NCI-H1417 (cell line): ENCODE data around the gene GPBAR1.

Source experiments
- DNase-seq, 3 experiments: peaks; one replicate each; lab custom pipeline; 2025; lab: John Stamatoyannopoulos, UW

The GPBAR1 gene

DNA sequence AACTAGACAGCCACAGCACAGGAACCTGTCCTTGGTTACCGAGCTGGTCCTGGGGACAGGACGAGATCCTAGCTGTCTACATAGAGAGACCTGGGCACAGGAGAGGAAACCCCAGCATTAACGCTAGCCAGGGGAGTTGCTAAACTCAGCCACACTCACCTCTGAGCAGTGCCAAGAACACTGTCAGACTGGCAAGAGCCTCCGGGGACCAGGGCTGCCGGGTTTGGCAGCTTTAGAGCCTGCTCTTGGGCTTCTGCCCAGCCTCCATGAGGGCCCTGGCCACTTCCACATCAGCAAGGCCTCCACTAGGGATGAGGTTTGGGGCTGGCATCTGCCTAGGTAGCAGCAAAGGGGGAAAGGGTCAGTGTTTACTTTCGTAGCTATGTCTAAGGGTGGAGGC, 24.8 kb downstream of the GPBAR1 start:
- no peak for DNase-seq

DNA sequence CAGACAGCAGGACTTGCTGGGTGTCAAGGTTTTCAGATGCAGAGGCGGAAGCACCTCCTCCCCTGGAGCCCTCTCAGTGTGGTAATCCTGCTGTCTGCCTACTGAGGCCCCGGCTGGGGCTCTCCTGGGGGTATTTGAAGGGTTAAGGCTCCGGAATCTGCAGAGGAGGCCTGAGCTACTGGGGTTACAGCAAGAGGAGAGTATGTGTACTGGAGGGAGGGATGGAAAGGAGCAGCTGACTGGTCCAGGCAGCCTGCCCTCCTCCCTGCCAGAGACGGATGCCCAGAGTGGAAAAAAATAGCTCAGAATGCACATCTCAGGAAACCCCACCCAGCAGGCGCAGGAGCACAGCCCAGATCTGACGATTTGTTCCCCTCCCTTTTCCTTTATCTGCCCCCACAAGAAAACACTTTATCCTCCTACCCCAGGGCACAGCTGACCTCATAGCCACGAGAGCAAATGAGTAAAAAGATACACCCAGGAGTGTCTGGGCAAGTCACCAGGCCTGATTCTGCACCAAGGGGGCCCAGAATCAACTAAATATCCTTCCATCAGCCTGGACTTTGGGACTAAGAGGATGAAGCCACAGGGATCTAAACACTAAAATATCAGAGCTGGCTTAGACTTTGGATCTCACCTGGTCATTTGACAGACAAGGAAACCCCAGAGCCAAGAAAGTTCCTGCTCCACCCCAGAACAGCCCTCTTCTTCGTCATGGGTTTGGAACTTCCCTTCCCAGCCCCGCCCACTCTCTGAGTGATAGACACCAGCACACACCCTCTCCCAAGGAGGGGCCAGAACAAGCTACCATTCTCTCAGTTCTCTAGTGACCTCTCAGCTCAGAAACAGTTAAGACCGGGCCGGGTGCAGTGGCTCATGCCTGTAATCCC, 26.0 kb downstream of the GPBAR1 start:
- no peak for DNase-seq

DNA sequence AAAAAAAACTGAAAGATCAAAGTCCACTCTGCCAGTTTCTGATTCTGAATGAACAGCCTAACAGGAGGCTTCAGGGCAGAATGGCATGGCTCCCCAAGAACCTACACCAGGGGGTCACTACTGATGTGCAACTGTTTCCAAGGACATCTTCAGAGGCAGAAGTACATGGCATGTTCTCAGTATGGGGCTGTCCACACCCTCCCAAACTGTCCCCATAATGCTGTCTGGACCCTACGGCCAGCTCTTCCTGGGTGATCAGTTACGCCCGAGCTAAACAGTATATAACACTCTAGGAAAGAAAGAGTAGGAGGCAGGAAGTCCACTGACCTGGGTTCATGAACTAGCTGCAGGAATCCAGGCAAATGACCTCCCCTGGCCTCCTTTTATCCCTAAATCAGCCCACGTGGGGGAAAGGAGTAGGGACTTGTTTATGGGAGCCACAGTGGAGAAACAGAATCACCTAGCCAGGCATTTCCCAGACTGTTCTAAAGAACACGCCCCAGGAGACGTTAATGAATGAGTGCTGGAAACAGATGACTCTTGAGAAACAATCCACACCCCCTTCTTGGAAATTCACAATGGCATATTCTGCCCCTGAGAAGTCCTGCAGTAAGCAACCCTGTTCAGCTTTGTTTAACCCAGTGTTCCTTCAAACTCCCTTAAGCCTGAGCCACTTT, 29.0 kb downstream of the GPBAR1 start:
- no peak for DNase-seq

DNA sequence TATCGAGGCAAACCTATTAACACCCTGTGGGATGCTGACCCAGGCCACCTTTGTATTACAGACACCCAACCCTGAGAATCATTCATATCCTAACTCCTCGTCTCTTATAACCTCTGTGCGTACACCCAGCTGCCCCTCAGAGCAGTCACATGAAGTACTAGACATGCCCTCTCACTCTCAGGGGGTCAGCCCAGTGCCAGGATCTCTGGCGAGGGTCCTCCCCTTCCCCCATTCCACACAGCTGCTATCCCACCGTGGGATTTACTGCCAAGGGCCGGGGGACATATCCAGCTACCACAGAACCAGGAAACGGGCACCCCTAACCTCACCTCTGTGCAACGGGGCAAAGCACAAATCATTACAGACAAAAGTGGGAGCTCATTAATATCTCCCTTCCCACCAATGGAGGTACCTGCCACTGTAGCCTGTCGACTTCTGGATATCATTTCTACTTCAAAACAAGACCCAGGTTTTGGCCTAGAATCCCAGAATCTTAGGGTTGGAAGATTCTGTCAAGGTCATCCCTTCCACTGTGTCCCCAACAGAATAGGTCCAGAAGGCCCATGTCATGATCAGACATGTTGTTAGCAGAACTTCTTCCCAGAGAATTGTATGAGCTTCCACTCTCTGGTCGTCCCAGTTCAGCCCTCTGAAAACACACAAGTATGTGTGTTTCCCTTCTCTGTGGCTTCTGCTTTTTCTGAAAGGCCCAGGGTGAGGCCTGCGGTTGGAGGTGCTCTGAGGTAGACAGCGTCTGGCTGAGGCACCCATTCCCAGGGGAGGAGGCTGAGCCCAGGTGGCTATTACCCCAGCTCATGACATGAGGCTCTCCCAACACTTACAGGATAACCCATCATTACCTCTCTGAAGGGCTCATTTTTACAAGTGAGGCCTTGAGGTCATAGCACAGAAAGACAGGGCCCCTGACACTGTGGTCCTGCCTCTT, 29.8 kb downstream of the GPBAR1 start:
- no peak for DNase-seq

DNA sequence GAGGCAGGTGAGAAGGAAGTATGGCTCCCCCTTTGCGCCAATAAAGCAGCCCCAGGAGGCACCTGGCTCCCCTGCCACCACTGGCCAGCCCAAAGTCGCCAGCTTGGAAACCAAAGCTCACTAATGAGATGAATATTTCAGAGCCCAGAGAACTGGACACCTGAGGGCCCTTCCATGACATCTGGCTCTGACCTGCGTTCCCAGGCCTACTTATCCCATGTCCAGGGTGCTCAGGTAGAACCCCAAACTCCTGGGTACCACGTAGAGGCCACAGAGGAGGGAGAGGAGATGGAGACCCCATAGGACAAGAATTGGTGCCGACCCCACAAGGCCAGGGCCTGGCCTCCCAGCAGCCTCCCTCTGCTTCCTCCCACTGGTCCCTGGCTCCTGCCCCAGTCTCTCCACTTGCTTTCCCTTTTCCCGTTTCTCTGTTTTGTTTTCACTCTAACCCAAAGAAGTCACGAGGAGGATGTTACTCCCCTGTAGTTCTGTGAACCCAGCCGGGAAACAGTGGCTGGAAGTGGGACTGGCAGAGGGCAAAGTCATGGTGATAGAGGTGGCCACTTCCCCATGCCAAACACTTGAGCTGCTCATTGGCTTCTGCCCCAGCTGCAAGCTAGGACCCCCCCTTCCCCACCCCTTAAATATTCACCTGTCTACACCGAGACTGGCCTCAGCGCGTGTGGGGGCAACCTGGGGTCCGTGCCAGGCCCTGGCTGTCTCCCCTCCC, 30.7 kb downstream of the GPBAR1 start:
- no peak for DNase-seq

DNA sequence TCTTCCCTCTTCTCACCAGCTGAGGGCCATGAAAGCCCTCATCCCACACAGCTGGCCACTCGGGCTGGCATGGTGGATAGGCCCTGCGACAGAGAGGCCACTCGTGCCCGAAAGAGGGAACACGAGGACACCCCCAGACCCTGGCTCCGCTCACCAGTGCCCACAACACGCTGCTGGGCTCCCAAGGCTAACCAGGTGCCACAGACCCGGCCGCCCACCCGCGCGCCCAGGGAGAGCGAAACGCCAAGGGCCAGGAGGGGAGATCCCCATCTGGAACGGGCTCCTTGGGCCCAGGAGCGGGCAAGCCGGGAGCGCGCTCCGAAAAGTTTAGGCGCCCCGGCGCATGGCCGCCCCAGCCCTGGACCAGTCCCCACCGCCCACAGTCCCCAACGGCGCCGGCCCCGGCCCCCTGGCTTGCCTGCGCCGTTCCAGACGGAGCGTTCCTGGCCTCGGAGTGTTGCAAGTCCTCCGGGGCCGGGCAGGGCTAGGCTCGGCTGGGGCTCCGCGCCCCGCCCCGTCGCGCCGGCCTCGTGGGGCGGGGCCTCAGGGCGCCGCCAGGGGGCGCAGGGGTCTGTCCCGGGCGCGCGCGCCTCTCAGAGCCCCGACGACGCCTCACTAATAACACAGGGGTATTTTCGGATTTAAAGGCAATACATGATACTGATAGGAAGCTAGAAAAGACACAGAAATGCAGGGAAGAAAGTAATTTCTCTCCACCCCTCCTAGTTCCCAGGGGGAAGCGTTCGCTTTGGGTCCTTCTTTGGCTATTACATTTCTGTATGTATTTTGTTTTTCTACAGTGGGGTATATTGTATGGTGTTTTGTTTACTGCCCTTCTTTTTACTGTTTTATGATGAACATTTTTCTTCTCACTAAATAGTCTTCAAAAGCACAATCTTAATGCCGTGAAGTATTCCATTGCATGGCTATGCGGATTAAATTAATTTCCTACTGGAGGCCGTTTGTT, 31.5 kb downstream of the GPBAR1 start, which contains the start of gene TMBIM1:
Gene TMBIM1, minus strand, starts transcription at position 456 of the 967 bp plus-strand sequence. CDS start 10,362 bp downstream, outside the sequence.
- no peak for DNase-seq

DNA sequence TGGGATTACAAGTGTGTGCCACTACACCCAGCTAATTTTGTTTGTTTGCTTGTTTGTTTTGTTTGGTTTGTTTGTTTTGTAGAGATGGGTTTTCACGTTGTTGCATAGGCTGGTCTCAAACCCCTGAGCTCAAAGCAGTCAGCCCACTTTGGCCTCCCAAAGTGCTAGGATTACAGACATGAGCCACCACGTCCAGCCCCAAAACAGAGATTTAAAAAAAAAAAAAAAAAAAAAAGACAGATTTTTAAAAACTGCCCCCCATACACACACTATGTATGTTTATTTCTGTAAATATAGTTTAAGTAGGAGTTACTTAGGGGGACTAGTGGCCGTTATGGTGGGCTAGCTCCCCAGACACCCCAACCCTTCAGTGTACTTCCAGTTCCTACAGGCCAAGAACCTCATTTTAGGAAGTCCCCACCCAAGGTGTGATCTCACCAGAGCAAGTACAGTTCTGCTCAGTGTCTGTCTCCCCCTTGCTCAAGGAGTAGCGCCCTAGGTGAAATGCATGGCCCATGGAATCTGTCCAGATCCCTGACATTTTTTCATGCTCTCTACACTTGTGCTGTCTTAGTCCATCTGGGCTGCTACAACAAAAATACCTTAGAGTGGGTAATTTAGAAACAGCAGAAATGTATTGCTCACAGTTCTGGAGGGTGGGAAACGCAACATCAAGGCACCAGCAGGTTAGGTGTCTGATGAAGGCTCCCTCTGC, 33.1 kb downstream of the GPBAR1 start:
- DNase-seq = no peak

DNA sequence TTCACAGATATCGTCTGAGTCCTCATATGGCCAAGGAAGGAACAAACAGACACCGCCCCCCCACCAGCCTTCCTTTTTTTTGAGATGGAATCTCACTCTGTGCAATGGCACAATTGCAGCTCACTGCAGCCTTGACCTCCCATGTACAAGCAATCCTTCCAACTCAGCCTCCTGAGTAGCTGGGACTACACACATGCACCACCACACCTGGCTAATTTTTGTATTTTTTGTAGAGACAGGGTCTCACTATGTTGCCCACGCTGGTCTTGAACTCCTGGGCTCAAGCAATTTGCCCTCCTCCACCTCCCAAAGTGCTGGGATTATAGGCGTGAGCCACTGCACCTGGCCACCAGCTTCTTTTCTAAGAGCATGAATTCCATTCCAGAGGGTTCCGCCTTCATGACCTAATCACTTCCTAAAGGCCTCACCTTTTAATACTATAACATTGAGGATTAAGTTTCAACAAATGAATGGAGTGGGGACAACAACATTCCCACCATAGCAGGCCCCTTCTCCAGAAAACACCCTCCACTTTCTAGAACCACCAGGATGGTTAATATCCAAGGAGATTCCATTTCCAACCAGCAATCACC, 33.7 kb downstream of the GPBAR1 start:
- DNase-seq = no peak

DNA sequence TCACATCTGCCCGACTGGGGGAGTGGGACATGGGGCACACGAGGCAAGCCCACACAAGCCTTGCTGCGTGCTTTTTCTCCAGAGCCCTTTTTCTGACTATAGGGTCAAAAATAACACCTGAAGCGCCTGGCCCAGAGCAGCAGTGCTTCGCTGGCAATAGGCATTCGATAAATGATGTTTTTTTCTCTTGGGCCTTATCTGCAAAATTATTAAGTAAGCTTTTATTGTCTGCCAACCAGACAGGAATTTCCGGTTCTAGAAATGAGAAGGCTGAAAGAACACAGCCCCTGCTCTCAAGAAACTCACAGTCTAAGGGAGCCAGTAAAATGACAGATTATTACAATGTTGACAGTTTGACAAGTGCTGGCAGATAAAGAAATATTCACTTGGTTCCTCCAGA, 34.2 kb downstream of the GPBAR1 start:
- DNase-seq = peak in 2 of 3 experiments; percentile 15 to 28

DNA sequence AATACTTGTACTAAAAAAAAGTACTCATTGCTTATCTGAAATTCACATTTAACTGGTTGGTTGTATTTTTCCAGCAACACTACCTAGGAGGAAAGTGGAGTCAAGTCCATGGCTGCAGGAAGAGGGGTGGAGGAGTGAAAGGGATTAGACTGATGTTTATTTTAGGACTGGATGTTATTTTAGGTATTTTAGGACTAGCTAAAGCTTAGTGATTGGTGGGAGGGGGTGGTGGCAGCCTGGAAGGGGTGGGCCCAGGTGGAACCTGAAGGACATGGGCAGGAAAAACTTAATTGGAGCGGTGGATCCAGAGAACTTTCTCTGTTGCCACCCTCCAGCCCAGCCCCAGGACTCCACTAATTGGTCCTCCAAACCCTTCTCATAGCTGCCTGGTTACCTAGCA, 35.4 kb downstream of the GPBAR1 start:
- no peak for DNase-seq

DNA sequence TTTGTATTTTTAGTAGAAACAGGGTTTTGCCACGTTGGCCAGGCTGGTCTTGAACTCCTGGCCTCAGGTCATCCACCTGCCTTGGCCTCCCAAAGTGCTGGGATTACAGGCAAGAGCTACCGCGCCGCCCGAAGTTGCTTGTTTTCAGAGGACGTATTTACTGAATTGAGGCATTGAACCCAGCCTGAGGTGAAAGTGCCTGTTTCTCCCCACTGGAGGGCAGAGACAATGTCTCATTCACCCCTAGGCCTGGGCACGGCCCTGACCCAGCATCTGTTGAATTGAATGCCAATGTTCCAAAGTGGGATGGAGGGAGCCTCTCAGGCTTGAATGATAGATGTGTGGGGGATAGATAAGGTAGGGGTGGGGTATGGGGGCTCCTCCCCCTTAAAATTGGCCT, 36.0 kb downstream of the GPBAR1 start:
- no peak for DNase-seq

DNA sequence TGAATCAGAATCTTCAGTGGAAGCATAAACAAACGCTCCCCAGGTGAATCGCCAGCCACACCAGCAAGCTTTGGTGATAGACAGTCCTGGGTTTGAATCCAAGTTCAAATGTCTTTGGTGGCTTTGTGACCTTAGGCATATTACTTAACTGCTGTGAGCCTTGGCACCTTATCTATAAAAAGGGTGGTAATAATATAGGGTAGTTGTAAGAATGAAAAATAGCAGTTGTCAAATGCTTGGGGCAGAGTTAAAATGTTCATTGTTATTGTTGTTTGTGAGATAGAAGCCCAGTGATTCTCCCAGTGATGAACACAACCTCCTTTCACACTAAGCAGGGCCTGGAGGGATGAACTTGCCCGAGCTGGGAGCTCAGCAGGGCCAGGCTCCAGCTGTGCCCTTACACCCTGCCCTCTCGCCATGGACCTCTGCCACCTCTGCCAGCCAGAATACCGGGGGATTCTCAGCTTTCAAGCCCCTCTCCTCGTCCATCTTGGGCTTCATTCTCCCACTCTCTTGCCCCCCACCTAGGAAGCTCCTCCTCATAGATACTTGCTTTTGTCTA, 37.6 kb downstream of the GPBAR1 start:
- DNase-seq = no peak

DNA sequence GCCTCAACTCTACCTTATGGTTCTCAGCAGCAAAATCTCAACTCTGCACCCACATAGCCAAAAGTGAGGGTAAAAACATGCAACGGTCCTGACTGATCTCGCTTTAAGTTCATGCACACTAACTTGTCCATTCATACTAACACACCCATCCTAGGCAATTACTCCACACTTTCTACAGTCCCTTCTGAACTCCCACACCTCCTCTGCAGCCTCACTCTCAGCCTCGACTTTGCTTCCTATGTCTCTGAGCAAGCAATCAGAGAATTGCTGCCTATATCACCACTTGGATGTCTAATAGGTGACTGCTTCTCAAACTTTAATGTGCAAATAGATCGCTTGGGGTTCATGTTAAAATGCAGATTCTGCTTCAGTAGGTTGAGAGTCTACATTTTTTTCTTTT, 39.3 kb downstream of the GPBAR1 start:
- DNase-seq = no peak

DNA sequence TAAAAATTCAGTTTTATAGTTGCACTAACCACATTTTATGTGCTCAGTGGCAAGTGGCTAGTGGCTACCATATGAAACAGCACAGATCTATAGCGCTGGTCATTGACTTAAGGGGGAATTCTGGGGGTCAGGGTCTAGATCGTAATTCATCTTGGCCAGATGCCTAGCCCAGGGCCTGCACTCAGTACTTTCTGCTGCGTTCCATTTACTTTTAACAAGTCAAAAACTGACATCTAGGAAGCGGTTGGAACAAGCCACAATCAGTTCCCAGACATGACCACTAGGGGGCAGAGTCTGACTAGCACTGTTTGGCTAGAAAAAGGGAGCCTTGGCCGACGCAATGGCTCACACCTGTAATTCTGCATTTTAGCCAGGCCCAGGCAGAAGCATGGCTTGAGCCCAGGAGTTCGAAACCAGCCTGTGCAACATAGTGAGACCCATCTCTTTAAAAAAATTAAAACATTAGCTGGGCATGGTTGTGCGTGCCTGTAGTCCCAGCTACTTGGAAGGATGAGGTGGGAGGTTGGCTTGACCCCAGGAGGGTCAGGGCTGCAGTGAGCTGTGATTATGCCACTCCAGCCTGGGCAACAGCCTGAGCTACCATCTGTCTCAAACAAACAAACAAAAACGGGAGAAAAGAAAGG, 40.5 kb downstream of the GPBAR1 start:
- peak; percentile 77 to 93 (median 80) for DNase-seq

DNA sequence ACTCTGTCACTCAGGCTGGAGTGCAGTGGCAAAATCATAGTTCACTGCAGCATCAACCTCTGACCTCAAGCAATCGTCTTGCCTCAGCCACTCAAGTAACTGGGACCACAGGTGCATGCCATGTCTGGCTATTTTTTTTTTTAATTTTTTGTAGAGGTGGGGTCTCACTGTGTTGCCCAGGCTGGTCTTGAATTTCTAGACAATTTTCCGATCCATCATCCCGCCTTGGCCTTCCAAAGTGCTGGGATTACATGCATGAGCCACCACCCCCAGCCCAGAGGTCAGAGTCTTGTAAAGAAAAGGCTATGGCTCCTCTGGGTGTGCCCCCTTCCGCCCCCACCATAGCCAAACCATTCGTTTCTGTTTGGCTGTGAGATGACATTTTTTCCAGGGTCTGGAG, 44.6 kb downstream of the GPBAR1 start:
- DNase-seq = no peak

DNA sequence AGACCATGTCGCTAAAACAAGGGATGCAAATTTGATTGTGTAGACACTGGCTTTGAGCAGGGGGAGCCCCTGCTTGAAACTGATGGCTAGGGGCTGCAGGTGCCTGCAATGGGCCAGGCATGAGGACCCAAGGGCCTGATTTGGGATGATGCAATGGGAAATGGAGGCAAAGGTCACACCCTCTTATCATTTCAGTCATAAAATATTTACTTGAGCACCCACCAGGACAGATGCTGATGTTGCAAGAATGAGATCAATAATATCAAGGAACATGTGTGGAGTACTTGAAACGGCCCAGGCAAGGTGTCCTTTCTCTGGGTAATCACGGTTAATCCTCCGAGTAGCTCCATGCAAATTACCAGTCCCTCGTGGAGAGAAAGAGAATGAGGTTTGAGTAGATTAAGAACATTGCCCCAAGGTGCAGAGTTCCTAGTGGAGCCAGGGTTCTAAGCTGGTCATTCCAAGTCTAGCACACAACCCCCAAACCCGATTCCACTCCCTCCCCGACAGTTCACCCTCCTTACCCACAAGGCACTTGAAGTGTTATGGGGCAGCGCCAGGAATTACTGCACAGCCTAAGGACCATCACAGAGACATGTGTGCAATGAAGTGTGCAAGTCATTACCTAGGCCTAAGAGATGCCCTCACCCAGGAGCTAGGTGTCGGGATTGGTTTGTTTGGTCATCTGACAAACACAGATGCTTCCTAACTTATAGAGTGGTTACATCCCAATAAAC, 45.5 kb downstream of the GPBAR1 start:
- DNase-seq = no peak

DNA sequence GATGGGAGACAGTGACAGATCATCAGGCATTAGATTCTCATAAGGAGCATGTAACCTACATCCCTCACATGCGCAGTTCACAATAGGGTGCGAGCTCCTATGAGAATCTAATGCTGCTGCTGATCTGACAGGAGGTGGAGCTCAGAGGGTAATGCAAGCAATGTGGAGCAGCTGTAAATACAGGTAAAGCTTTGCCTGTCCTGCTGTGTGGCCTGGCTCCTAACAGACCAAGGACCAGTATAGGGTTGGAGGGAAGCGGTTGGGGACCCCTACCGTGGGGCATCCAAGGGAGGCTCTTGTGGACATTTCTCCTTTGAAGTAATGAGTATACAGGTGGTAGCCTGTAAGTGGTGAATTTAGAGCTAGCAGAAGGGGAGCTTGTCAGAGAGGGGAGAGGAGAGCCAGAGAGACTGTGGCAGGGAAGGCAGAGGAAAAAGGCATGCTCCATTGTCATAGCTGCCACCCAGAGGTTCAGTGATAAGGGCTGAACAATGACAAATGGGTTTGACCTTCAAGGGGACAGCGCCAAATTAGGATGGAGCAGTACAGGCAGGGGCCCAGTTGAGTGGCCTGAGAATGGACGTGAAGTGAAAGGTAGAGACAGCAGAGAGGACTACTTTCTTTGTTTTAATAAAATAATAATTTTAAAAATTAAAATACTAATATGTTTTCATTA, 46.7 kb downstream of the GPBAR1 start:
- no peak for DNase-seq
